Measurements from ENCODE around the gene PGM1. TPM values are rescaled to one million over a fixed set of nuclear protein-coding genes. Genes with fewer than 3 reads are reported as not detected.

PGM1 gene
- total and polyA plus RNA-seq, 10 of the 15 experiments (the other 5 are each of a cell fraction or from before 2014, with no cell fraction given), result 22.5 to 72.6 (median 50.8) TPM

GRCh38 chr1:63636192-63637105 is 43.2 kb downstream of the PGM1 start:
- ChIA-PET SMC1A (ENCODE audit: uncharacterized antibody, unreplicated experiment) (interaction anchor here (0.9 kb wide), 1 partner anchor 65 kb away, joined by 3 read pairs; no protein-coding TSS in a partner anchor), POLR2A (no interaction called here)
- FAIRE-seq, result no peak

More at GRCh38 chr1:63636192-63637105, 43.2 kb downstream of the PGM1 start:
- no peak for DNase-seq (ENCODE audit: low read depth, low spot score)
- ChIA-PET RAD21 (ENCODE audit: unreplicated experiment) (no interaction called here), CTCF (interaction anchor here (1.2 to 1.5 kb wide), 3 partner anchors 11 to 61 kb away, joined by 3 to 6 read pairs (median 4); no protein-coding TSS in a partner anchor)
- H2AFZ ChIP-seq (ENCODE audit: control insufficient read depth, low read depth, low read length), result no peak overlapping the region
- WGBS (ENCODE audit: insufficient coverage, insufficient replicate concordance, low lambda C conversion rate, missing lambda C conversion rate), result 93% methylated on average over 15 of the region's 15 CpGs
- H3K27ac ChIP-seq (ENCODE audit: control insufficient read depth, insufficient read depth), result no peak overlapping the region
- no peaks in the 10 kb centered on the region for H3K9me3 ChIP-seq (replicated peaks; ENCODE audit: control insufficient read depth, insufficient read depth, low read length)
- no peak overlapping the region for H3K4me2 ChIP-seq (ENCODE audit: control insufficient read depth, insufficient read depth)
- H3K27me3 ChIP-seq (replicated peaks in 1 of 2; ENCODE audit: control insufficient read depth in 2 of 2, insufficient read depth in 2 of 2, low read length in 1 of 2), result no peaks in the 10 kb centered on the region
- no peak overlapping the region for H3K9ac ChIP-seq (ENCODE audit: control insufficient read depth, insufficient read depth, low read length)
- in situ Hi-C loops (cut with MboI) (no loop called here), intact Hi-C loops (cut with micrococcal nuclease; ENCODE audit: unreplicated experiment) (no loop called here)
- no peaks in the 10 kb centered on the region for H3K79me2 ChIP-seq (ENCODE audit: control insufficient read depth, insufficient read depth, low read length)
- no peaks in the 10 kb centered on the region for H4K20me1 ChIP-seq (ENCODE audit: control insufficient read depth, insufficient read depth)
- peaks cover 9 to 18% of the 10 kb centered on the region in 2 experiments for H3K36me3 ChIP-seq (ENCODE audit: control insufficient read depth in 2 of 2, insufficient read depth in 2 of 2, low read length in 1 of 2)
- no TSS peak for BruUV-seq (replicated peaks)
- no peak overlapping the region for H3K4me3 ChIP-seq
- ATAC-seq, result no peak
- no peak for TF ChIP-seq NBN (IDR thresholded peaks at IDR 0.05)
- no peak for TF ChIP-seq CEBPZ (IDR thresholded peaks at IDR 0.05; ENCODE audit: low read depth, low read length)
- no peak for TF ChIP-seq MTA2 (IDR thresholded peaks at IDR 0.05; ENCODE audit: low read depth)
- no peak for TF ChIP-seq SREBF1 (IDR thresholded peaks at IDR 0.05; ENCODE audit: low read length)
- no peak for TF ChIP-seq RELA (IDR thresholded peaks at IDR 0.05; ENCODE audit: borderline replicate concordance, partially characterized antibody)
- no peaks in the 10 kb centered on the region for H3K4me1 ChIP-seq (ENCODE audit: control insufficient read depth, insufficient read depth, low read length)

All from GM12878 (cell line).